Heart left ventricle (tissue), 13 donors: ENCODE data around the gene SMYD4.

Experiments used
- CTCF ChIP-seq, 12 donors: fragments of 200-600 bp; sonication (generic) in 4 of 12; IDR thresholded peaks; one replicate each; pipeline versions ENCODE4 v1.5.0 to v1.8.0; 2018 to 2022; ENCODE audit warnings: antibody characterized with exemption in 12 of 12, mild to moderate bottlenecking in 5 of 12
- POLR2A ChIP-seq, 2 donors: fragments of 450-650 bp; IDR thresholded peaks; one replicate each; pipeline ENCODE4 v1.6.1; 2017; ENCODE audit warnings: antibody characterized with exemption in 2 of 2, mild to moderate bottlenecking in 2 of 2, moderate library complexity in 2 of 2
- donor health status: ischemic (EF 13 %, LVEDD 7.1; RV severe dilation, severe dysfunction).
- donor health status: DM: no; HTN: yes; CAD: no.
- donor health status: DM: no; HTN: no; CAD: no.
- donor health status: ischemic (EF 25% LVEDD 6.9; RV normal size, moderate dysfunction).
- donor health status: ischemic (EF 25% LVEDD 5.7; RV mildly dilated, moderate dysfunction).
- donor health status: ischemic (EF 35%, LVEDD 5.7; RV mildly dilated, moderate dysfunction).
- donor health status: nonischemic (EF 11% LVEDD 7.7; RV severe dilation, severe dysfunction).
- donor health status: DM: yes; HTN: yes; CAD: no.
- donor health status: PGD.
- donor health status: ischemic (EF 29% LVEDD 5.4; RV normal size, mild dysfunction).
- donor health status: nonischemic (EF 23%, LVEDD 6.1; RV moderate dilation, normal function).

GRCh38 chr17:1762901-1763898 lies 66.5 kb downstream of the SMYD4 start:
- TF ChIP-seq CTCF (IDR thresholded peaks at IDR 0.05) (no peak), POLR2A (IDR thresholded peaks at IDR 0.05) (no peak)
